Measurements from ENCODE around the gene IFT57. TPM values are rescaled to one million over a fixed set of nuclear protein-coding genes. Genes with fewer than 3 reads are reported as not detected.

Gene IFT57
- total and polyA plus RNA-seq, 2 of the 8 experiments (the other 6 are each of a cell fraction or from before 2014, with no cell fraction given), result 15.1 to 27.8 TPM

- TF ChIP-seq SP4 (IDR thresholded peaks at IDR 0.05; ENCODE audit: low read length), result no peak
- TF ChIP-seq SUZ12 (IDR thresholded peaks at IDR 0.05; ENCODE audit: low read length), result no peak
- TF ChIP-seq HDAC2 (IDR thresholded peaks at IDR 0.05; ENCODE audit: borderline replicate concordance in 1 of 2, low read depth in 2 of 2, low read length in 2 of 2), result no peak
- no peak for TF ChIP-seq RFX5 (IDR thresholded peaks at IDR 0.05; ENCODE audit: borderline replicate concordance, low read depth, low read length)
- no peak for TF ChIP-seq SIX5 (IDR thresholded peaks at IDR 0.05; ENCODE audit: low read depth, low read length)
These were observed 21.6 kb downstream of the IFT57 start (continued) for GRCh38 chr3:108200578-108200977.
